ENCODE results near the gene KIF23. TPM values are rescaled to one million over a fixed set of nuclear protein-coding genes. Genes with fewer than 3 reads are reported as not detected.

KIF23 gene
- total RNA-seq, 1 experiment from 2014 or later, result 87.8 TPM

DNA sequence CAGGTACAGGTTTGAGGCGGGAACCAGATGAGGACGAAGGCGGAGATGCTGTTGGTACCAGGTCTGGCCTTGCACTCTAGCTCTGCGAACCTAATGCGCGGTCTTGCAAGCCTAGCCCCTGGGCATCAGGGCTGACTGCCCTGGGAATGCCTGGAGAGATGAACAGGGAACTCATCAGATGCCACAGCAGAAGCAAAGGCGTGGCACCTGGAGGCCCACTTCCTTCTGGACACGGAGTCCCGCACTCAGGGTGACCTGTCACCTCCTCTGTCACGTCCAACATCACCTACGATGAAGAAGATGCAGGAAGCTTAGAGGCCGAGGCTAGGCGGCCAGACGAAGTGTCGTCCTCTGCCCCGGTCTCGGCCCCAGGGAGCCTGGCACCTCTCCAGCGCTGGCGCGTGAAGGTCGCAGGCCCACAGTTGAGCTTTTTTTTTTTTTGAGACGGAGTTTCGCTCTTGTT, 47.9 kb downstream of the KIF23 start:
- Mint-ChIP-seq H3K4me1 (peaks cover 16% of the 10 kb centered on the region), H3K36me3 (no peaks in the 10 kb centered on the region; the same call in 1 of the 2 replicates), H3K27ac (no peak overlapping the region), H3K9me3 (no peaks in the 10 kb centered on the region), H3K4me3 (peak overlapping the region; percentile 75), H3K27me3 (ENCODE audit: low read depth) (no peaks in the 10 kb centered on the region)
- DNase-seq (ENCODE audit: low spot score) (no peak), ATAC-seq (no peak)
- TF ChIP-seq ZNF416 (CRISPR knock-in tag; IDR thresholded peaks at IDR 0.05), result no peak
- TF ChIP-seq, protein P1, sequence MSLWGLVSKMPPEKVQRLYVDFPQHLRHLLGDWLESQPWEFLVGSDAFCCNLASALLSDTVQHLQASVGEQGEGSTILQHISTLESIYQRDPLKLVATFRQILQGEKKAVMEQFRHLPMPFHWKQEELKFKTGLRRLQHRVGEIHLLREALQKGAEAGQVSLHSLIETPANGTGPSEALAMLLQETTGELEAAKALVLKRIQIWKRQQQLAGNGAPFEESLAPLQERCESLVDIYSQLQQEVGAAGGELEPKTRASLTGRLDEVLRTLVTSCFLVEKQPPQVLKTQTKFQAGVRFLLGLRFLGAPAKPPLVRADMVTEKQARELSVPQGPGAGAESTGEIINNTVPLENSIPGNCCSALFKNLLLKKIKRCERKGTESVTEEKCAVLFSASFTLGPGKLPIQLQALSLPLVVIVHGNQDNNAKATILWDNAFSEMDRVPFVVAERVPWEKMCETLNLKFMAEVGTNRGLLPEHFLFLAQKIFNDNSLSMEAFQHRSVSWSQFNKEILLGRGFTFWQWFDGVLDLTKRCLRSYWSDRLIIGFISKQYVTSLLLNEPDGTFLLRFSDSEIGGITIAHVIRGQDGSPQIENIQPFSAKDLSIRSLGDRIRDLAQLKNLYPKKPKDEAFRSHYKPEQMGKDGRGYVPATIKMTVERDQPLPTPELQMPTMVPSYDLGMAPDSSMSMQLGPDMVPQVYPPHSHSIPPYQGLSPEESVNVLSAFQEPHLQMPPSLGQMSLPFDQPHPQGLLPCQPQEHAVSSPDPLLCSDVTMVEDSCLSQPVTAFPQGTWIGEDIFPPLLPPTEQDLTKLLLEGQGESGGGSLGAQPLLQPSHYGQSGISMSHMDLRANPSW (CRISPR knock-in tag; conservative IDR thresholded peaks at IDR 0.05; ENCODE audit: low read depth), result no peak
- TF ChIP-seq ATF2 (CRISPR knock-in tag; IDR thresholded peaks at IDR 0.05; ENCODE audit: borderline replicate concordance, low read depth), result no peak
- TF ChIP-seq ATF1 (CRISPR knock-in tag; IDR thresholded peaks at IDR 0.05), result no peak
- TF ChIP-seq SMAD4 (CRISPR knock-in tag; IDR thresholded peaks at IDR 0.05), result no peak
- no peak for TF ChIP-seq JAZF1 (CRISPR knock-in tag; IDR thresholded peaks at IDR 0.05)
- TF ChIP-seq CBFB (CRISPR knock-in tag; IDR thresholded peaks at IDR 0.05; ENCODE audit: low read depth), result no peak
- TF ChIP-seq, protein P2, sequence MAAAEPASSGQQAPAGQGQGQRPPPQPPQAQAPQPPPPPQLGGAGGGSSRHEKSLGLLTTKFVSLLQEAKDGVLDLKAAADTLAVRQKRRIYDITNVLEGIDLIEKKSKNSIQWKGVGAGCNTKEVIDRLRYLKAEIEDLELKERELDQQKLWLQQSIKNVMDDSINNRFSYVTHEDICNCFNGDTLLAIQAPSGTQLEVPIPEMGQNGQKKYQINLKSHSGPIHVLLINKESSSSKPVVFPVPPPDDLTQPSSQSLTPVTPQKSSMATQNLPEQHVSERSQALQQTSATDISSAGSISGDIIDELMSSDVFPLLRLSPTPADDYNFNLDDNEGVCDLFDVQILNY (CRISPR knock-in tag; IDR thresholded peaks at IDR 0.05), result no peak
- no peak for TF ChIP-seq E2F1 (CRISPR knock-in tag; IDR thresholded peaks at IDR 0.05)
- POLR2A ChIA-PET, result interaction anchor here (0.6 to 2.1 kb wide), 5 partner anchors 9 to 428 kb away, joined by 3 to 27 read pairs (median 7); partner anchors contain the start of genes KIF23 and RPLP1
- CTCF ChIA-PET, result interaction anchor here (0.6 to 2.1 kb wide), 47 partner anchors 9 to 1044 kb away, joined by 3 to 44 read pairs (median 4); partner anchors contain the start of genes GLCE, KIF23 and RPLP1

GRCh38 chr15:69462493-69463181, 48.5 kb downstream of the KIF23 start:
- DNase-seq (ENCODE audit: low spot score), result peak; percentile 98
- peak overlapping the region; percentile 96 for H3K27ac Mint-ChIP-seq
- H3K27me3 Mint-ChIP-seq (ENCODE audit: low read depth), result no peaks in the 10 kb centered on the region
- peak; percentile 90 for ATAC-seq
- H3K4me1 Mint-ChIP-seq, result peaks cover 16% of the 10 kb centered on the region
- ChIA-PET CTCF (interaction anchor here (0.5 to 2.1 kb wide), 52 partner anchors 9 to 1044 kb away, joined by 3 to 44 read pairs (median 3); partner anchors contain the start of genes GLCE, KIF23 and RPLP1), POLR2A (interaction anchor here (0.6 to 2.1 kb wide), 5 partner anchors 9 to 429 kb away, joined by 3 to 27 read pairs (median 7); partner anchors contain the start of genes KIF23 and RPLP1)
- H3K36me3 Mint-ChIP-seq, result no peaks in the 10 kb centered on the region; the same call in 1 of the 2 replicates
- no peaks in the 10 kb centered on the region for H3K9me3 Mint-ChIP-seq
- H3K4me3 Mint-ChIP-seq, result peak overlapping the region; percentile 75
- TF ChIP-seq, protein P3, sequence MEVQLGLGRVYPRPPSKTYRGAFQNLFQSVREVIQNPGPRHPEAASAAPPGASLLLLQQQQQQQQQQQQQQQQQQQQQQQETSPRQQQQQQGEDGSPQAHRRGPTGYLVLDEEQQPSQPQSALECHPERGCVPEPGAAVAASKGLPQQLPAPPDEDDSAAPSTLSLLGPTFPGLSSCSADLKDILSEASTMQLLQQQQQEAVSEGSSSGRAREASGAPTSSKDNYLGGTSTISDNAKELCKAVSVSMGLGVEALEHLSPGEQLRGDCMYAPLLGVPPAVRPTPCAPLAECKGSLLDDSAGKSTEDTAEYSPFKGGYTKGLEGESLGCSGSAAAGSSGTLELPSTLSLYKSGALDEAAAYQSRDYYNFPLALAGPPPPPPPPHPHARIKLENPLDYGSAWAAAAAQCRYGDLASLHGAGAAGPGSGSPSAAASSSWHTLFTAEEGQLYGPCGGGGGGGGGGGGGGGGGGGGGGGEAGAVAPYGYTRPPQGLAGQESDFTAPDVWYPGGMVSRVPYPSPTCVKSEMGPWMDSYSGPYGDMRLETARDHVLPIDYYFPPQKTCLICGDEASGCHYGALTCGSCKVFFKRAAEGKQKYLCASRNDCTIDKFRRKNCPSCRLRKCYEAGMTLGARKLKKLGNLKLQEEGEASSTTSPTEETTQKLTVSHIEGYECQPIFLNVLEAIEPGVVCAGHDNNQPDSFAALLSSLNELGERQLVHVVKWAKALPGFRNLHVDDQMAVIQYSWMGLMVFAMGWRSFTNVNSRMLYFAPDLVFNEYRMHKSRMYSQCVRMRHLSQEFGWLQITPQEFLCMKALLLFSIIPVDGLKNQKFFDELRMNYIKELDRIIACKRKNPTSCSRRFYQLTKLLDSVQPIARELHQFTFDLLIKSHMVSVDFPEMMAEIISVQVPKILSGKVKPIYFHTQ (CRISPR knock-in tag; IDR thresholded peaks at IDR 0.05), result no peak
- TF ChIP-seq NR3C1 (CRISPR knock-in tag; conservative IDR thresholded peaks at IDR 0.05; ENCODE audit: low read depth) (no peak), E2F4 (CRISPR knock-in tag; IDR thresholded peaks at IDR 0.05; ENCODE audit: borderline replicate concordance, low read depth) (no peak), ZNF423 (CRISPR knock-in tag; IDR thresholded peaks at IDR 0.05) (no peak), FOXP1 (CRISPR knock-in tag; IDR thresholded peaks at IDR 0.05; ENCODE audit: borderline replicate concordance) (no peak; the same call in 1 of the 2 replicates), TEAD4 (CRISPR knock-in tag; IDR thresholded peaks at IDR 0.05) (no peak)
- TF ChIP-seq, protein P4, sequence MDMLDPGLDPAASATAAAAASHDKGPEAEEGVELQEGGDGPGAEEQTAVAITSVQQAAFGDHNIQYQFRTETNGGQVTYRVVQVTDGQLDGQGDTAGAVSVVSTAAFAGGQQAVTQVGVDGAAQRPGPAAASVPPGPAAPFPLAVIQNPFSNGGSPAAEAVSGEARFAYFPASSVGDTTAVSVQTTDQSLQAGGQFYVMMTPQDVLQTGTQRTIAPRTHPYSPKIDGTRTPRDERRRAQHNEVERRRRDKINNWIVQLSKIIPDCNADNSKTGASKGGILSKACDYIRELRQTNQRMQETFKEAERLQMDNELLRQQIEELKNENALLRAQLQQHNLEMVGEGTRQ (CRISPR knock-in tag; IDR thresholded peaks at IDR 0.05), result peak; percentile 74
- TF ChIP-seq, protein P5, sequence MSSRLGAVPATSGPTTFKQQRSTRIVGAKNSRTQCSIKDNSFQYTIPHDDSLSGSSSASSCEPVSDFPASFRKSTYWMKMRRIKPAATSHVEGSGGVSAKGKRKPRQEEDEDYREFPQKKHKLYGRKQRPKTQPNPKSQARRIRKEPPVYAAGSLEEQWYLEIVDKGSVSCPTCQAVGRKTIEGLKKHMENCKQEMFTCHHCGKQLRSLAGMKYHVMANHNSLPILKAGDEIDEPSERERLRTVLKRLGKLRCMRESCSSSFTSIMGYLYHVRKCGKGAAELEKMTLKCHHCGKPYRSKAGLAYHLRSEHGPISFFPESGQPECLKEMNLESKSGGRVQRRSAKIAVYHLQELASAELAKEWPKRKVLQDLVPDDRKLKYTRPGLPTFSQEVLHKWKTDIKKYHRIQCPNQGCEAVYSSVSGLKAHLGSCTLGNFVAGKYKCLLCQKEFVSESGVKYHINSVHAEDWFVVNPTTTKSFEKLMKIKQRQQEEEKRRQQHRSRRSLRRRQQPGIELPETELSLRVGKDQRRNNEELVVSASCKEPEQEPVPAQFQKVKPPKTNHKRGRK (CRISPR knock-in tag; IDR thresholded peaks at IDR 0.05; ENCODE audit: borderline replicate concordance), result no peak
- TF ChIP-seq, protein P6, sequence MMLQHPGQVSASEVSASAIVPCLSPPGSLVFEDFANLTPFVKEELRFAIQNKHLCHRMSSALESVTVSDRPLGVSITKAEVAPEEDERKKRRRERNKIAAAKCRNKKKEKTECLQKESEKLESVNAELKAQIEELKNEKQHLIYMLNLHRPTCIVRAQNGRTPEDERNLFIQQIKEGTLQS (CRISPR knock-in tag; conservative IDR thresholded peaks at IDR 0.05), result no peak
